Left ventricle myocardium inferior (tissue), 1 donor: ENCODE results near the gene WNT9A. TPM values are rescaled to one million over a fixed set of nuclear protein-coding genes. Genes with fewer than 3 reads are reported as not detected.

ENCODE experiments used
- DNase-seq: peaks from one replicate; pipeline ENCODE4 v3.0.0-alpha.2; 2020
- H3K27ac ChIP-seq: fragments of 200-600 bp; replicated peaks from 2 replicates; pipeline ENCODE4 v1.8.0; 2021
- H3K27me3 ChIP-seq: fragments of 200-600 bp; 2 replicates; pipeline ENCODE4 v1.8.0; 2021; ENCODE audit warnings: low read depth
- H3K36me3 ChIP-seq: fragments of 200-600 bp; 2 replicates; pipeline ENCODE4 v1.8.0; 2021
- H3K4me1 ChIP-seq: fragments of 200-600 bp; 2 replicates; pipeline ENCODE4 v1.8.0; 2021
- H3K4me3 ChIP-seq: fragments of 200-600 bp; 2 replicates; pipeline ENCODE4 v1.8.0; 2021; ENCODE audit warnings: mild to moderate bottlenecking, moderate library complexity
- H3K9me3 ChIP-seq: fragments of 200-600 bp; replicated peaks from 2 replicates; pipeline ENCODE4 v1.8.0; 2021
- CTCF ChIP-seq: fragments of 200-600 bp; IDR thresholded peaks from 2 replicates; pipeline ENCODE4 v1.8.0; 2021; ENCODE audit warnings: antibody characterized with exemption, mild to moderate bottlenecking, borderline replicate concordance
- intact Hi-C: fragments of 100-400 bp; cut with micrococcal nuclease; formaldehyde crosslinking; loops from one replicate; pipeline ENCODE4 v1.11.0; 2022
- total RNA-seq: library from RNA; stranded (reverse); fragmentation: NEBNext Ultra II Directional; extraction: Animal tissue kit (Norgen Biotek cat#: 25700); gene quantifications from one replicate; pipeline ENCODE4 v1.2.1, GENCODE V29; 2021
- donor health status: DM: no; HTN: yes; CAD: no; lungs with severe emphysema.

Gene WNT9A
- total RNA-seq, 1 donor from 2014 or later = 4.8 TPM

- H3K27ac ChIP-seq = no peak overlapping the region
- intact Hi-C loops = loop anchor here (5.0 kb wide), 1 partner anchor 469 kb away; no protein-coding TSS in a partner anchor
- H3K9me3 ChIP-seq = peaks cover 20% of the 10 kb centered on the region
Measured at GRCh38 chr1:227951624-227952373, 4.1 kb upstream of the WNT9A start.

GRCh38 chr1:227950735-227951346 lies 3.1 kb upstream of the WNT9A start:
- no peak for DNase-seq
- Histone ChIP-seq H3K27ac (no peak overlapping the region), H3K4me3 (no peak overlapping the region), H3K9me3 (peaks cover 10% of the 10 kb centered on the region), H3K36me3 (no peaks in the 10 kb centered on the region), H3K27me3 (peaks cover 44% of the 10 kb centered on the region), H3K4me1 (peaks cover 28% of the 10 kb centered on the region)
- intact Hi-C loops = loop anchor here (5.0 kb wide), 1 partner anchor 469 kb away; no protein-coding TSS in a partner anchor
- TF ChIP-seq CTCF = no peak

More at GRCh38 chr1:227951624-227952373, 4.1 kb upstream of the WNT9A start:
- Histone ChIP-seq H3K36me3 (no peaks in the 10 kb centered on the region), H3K4me3 (no peak overlapping the region), H3K27me3 (peaks cover 47% of the 10 kb centered on the region), H3K4me1 (peaks cover 18% of the 10 kb centered on the region)
- TF ChIP-seq CTCF = no peak
- DNase-seq = no peak

DNA sequence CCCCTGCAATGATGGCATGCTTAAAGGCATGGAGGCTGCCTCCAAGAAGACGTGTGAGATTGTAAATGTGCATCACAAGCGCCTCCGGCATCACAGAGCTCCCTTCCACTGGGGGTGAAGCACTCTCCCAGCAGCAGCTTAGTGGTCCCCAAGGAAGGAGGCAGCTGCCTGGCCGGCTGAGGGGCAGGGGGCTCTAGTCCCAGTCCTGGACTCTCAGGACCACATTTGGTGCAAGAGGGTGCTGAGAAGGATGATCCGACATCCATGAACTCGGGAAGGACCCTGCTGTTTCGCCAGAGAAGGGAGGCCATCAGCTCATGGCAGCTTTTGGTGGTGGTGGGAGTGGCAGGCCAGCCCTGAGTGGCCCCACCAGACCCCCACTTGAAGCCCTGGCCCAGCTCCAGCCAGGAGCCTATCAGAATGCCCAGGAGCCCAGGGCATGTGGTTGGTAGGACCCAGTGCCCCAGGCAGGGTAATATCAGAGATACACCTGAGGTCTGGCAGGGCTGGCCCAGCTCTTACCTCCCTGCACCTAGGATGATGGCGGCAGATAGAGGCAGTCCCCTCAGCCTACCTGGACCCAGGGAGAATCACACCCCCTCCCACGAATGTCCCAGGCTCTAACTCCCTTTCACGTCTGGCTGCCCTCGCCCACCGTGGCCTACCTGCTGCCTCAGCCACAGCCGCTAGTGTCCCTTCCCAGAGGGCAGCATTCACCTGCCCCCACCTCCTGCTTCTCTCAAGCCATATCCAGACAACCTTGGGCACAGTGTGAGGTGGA lies 2.4 kb upstream of the WNT9A start:
- H3K27me3 ChIP-seq = peaks cover 37% of the 10 kb centered on the region

DNA sequence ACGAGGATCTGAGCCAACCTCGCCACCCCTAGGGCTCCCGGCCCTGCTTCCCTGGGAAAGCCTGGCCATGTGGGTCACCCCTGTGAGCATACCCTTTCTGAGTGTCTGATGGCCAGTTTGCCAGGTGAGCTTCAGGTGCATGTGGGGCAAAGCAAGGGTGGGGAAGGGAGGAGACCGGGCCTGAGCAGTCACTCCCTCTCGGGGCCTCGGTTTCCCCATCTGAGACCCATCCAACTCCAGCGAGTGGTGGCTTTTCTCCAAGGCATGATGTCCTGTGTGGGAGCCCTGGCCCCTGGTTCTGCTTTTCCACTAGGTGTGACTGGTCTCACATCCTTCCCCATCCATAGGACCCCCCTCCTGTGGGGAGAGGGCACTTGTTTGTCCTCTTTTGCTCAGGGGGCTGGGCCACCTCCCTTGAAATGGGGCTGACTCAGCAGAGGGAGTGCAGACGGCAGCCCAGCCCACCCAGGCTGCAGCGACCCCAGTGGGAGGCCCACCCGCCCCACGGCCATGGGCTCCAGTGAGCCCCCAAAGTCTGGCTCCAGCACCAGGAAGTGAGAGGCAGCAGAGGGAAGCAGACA lies 1.7 kb upstream of the WNT9A start:
- TF ChIP-seq CTCF = no peak
- intact Hi-C loops = loop anchor here (5.0 kb wide), 1 partner anchor 187 kb away; no protein-coding TSS in a partner anchor
- Histone ChIP-seq H3K27me3 (peaks cover 30% of the 10 kb centered on the region), H3K36me3 (no peaks in the 10 kb centered on the region), H3K4me1 (peaks cover 42% of the 10 kb centered on the region), H3K27ac (no peak overlapping the region), H3K9me3 (peaks cover 1% of the 10 kb centered on the region), H3K4me3 (no peak overlapping the region)
- no peak for DNase-seq

More for the DNA sequence above, 2.4 kb upstream of the WNT9A start:
- peaks cover 7% of the 10 kb centered on the region for H3K9me3 ChIP-seq
- intact Hi-C loops = loop anchor here (5.0 kb wide), 2 partner anchors 188 to 468 kb away; no protein-coding TSS in a partner anchor
- TF ChIP-seq CTCF = no peak
- H3K36me3 ChIP-seq = no peaks in the 10 kb centered on the region
- peaks cover 35% of the 10 kb centered on the region for H3K4me1 ChIP-seq
- H3K27ac ChIP-seq = no peak overlapping the region
- H3K4me3 ChIP-seq = no peak overlapping the region
- DNase-seq = no peak
